ENCODE data around the gene ALG10B. TPM values are rescaled to one million over a fixed set of nuclear protein-coding genes. Genes with fewer than 3 reads are reported as not detected.

ALG10B gene
- total and polyA plus RNA-seq, 2 donors (not counting 3 experiments of a cell fraction or from before 2014, with no cell fraction given), result 8.0 to 9.0 TPM

- Histone ChIP-seq H3K27me3 (ENCODE audit: control insufficient read depth in 2 of 2, insufficient read depth in 2 of 2, low read length in 2 of 2) (no peaks in the 10 kb centered on the region), H3K4me3 (replicated peaks in 1 of 3; ENCODE audit: insufficient read depth in 1 of 3, low read depth in 1 of 3, low read length in 3 of 3) (no peak overlapping the region), H3K79me2 (ENCODE audit: control insufficient read depth, insufficient read depth, low read length) (no peaks in the 10 kb centered on the region), H3K9ac (replicated peaks; ENCODE audit: extremely low read depth, insufficient read depth, low read length) (no peak overlapping the region), H3K4me2 (ENCODE audit: insufficient read depth, low read length) (no peak overlapping the region), H3K4me1 (ENCODE audit: control insufficient read depth, extremely low read depth, insufficient read depth, low read length) (no peaks in the 10 kb centered on the region), H3K9me1 (replicated peaks; ENCODE audit: control insufficient read depth, extremely low read depth, insufficient read depth, low read length) (no peaks in the 10 kb centered on the region), H2AFZ (ENCODE audit: low read depth, low read length) (no peak overlapping the region), H3K36me3 (ENCODE audit: control insufficient read depth in 2 of 2, extremely low read depth in 1 of 2, insufficient read depth in 2 of 2, low read length in 2 of 2) (no peaks in the 10 kb centered on the region), H4K20me1 (replicated peaks; ENCODE audit: control insufficient read depth, extremely low read depth, insufficient read depth, low read length) (no peaks in the 10 kb centered on the region), H3K9me3 (replicated peaks; ENCODE audit: control insufficient read depth, insufficient read depth, low read length) (no peaks in the 10 kb centered on the region), H3K27ac (ENCODE audit: insufficient read depth, low read depth, low read length) (no peak overlapping the region)
- ChIA-PET CTCF (interaction anchor here (1.2 kb wide), 1 partner anchor 694 kb away, joined by 4 read pairs; no protein-coding TSS in a partner anchor), POLR2A (no interaction called here)
- TF ChIP-seq POLR2A (IDR thresholded peaks at IDR 0.05; ENCODE audit: low read depth, low read length) (no peak), JUN (IDR thresholded peaks at IDR 0.05; ENCODE audit: borderline replicate concordance, insufficient read depth, insufficient read length, low read depth) (no peak), FOS (IDR thresholded peaks at IDR 0.05; ENCODE audit: borderline replicate concordance, insufficient read depth, low read length) (no peak), CTCF (IDR thresholded peaks at IDR 0.05; ENCODE audit: extremely low read depth in 1 of 2, insufficient read depth in 1 of 2, low read depth in 1 of 2, low read length in 2 of 2) (no peak), GATA2 (IDR thresholded peaks at IDR 0.05; ENCODE audit: insufficient read depth, insufficient read length, low read depth, low read length) (no peak), MYC (IDR thresholded peaks at IDR 0.05; ENCODE audit: low read depth, low read length) (no peak)
- intact Hi-C loops (cut with micrococcal nuclease), result no loop called here
- FAIRE-seq, result no peak
- dilution Hi-C loops (cut with MboI; ENCODE audit: extremely low pct_ligation_motif_present, low sequenced_read_pairs), result no loop called here
- no TSS peak for BruUV-seq (replicated peaks)
- no peak for DNase-seq (ENCODE audit: low read depth, low spot score)
Measured at GRCh38 chr12:38374751-38375150, 58.2 kb downstream of the ALG10B start.

Small RNA genes lying within 50 kb of the gene (small RNA-seq; reads per million reads assigned to genes)
- not detected for gene RF00019 (ENCODE audit: insufficient read depth, insufficient read length, low read depth, low replicate concordance)
